Neural progenitor cell (in vitro differentiated cells): ENCODE results near the gene UGT1A3. TPM values are rescaled to one million over a fixed set of nuclear protein-coding genes. Genes with fewer than 3 reads are reported as not detected.

Experiments used
- DNase-seq: peaks from one replicate; pipeline ENCODE4 v3.0.0-alpha.2; 2016; ENCODE audit warnings: low spot score
- H2AFZ ChIP-seq: fragments of 200-600 bp; sonication (generic); replicated peaks from 2 replicates; pipeline ENCODE4 v1.6.1; 2016; ENCODE audit warnings: antibody characterized with exemption
- H3F3A ChIP-seq: fragments of 200-600 bp; sonication (generic); 2 replicates; pipeline ENCODE4 v1.6.1; 2016; ENCODE audit warnings: antibody characterized with exemption, low read depth
- H3K27ac ChIP-seq: fragments of 200-600 bp; sonication (generic); 2 replicates; pipeline ENCODE4 v1.5.1; 2016; ENCODE audit warnings: mild to moderate bottlenecking
- H3K27me3 ChIP-seq: fragments of 200-600 bp; sonication (generic); 2 replicates; pipeline ENCODE4 v1.6.1; 2016; ENCODE audit warnings: mild to moderate bottlenecking, moderate library complexity
- H3K36me3 ChIP-seq: fragments of 200-600 bp; sonication (generic); 2 replicates; pipeline ENCODE4 v1.5.1; 2016
- H3K4me1 ChIP-seq: fragments of 200-600 bp; sonication (generic); 2 replicates; pipeline ENCODE4 v1.6.1; 2016; ENCODE audit warnings: mixed run types
- H3K4me2 ChIP-seq: fragments of 200-600 bp; sonication (generic); 2 replicates; pipeline ENCODE4 v1.6.1; 2016
- H3K4me3 ChIP-seq: fragments of 200-600 bp; sonication (generic); 2 replicates; pipeline ENCODE4 v1.5.1; 2016
- H3K79me2 ChIP-seq: fragments of 200-600 bp; sonication (generic); 2 replicates; pipeline ENCODE4 v1.6.1; 2016; ENCODE audit warnings: low read depth
- H3K9ac ChIP-seq: fragments of 200-600 bp; sonication (generic); 2 replicates; pipeline ENCODE4 v1.6.1; 2016
- H3K9me3 ChIP-seq: fragments of 200-600 bp; sonication (generic); 2 replicates; pipeline ENCODE4 v1.5.1; 2016; ENCODE audit warnings: low read depth
- H4K20me1 ChIP-seq: fragments of 200-600 bp; sonication (generic); 2 replicates; pipeline ENCODE4 v1.6.1; 2016; ENCODE audit warnings: low read depth
- H3K27ac Mint-ChIP-seq: 3 replicates; pipeline ENCODE4 v1.8.0; 2021; ENCODE audit warnings: mixed read lengths
- H3K27me3 Mint-ChIP-seq: 2 replicates; pipeline ENCODE4 v1.8.0; 2022; ENCODE audit warnings: low read depth, mild to moderate bottlenecking, inconsistent platforms, moderate library complexity, mixed read lengths; ENCODE audit not compliant: insufficient read depth
- H3K36me3 Mint-ChIP-seq: 3 replicates; pipeline ENCODE4 v1.8.0; 2021; ENCODE audit warnings: mixed read lengths
- H3K4me1 Mint-ChIP-seq: 3 replicates; pipeline ENCODE4 v1.8.0; 2021; ENCODE audit warnings: mixed read lengths
- H3K4me3 Mint-ChIP-seq: 3 replicates; pipeline ENCODE4 v1.8.0; 2021; ENCODE audit warnings: mild to moderate bottlenecking, moderate library complexity, mixed read lengths
- H3K9me3 Mint-ChIP-seq: 3 replicates; pipeline ENCODE4 v1.8.0; 2020; ENCODE audit warnings: mixed read lengths
- CTCF ChIP-seq: fragments of 200-600 bp; sonication (generic); IDR thresholded peaks from 2 replicates; pipeline ENCODE4 v1.5.1; 2017; ENCODE audit warnings: antibody characterized with exemption, mild to moderate bottlenecking
- EZH2 ChIP-seq: fragments of 200-600 bp; sonication (generic); IDR thresholded peaks from 2 replicates; pipeline ENCODE4 v1.6.1; 2017; ENCODE audit warnings: antibody characterized with exemption, mild to moderate bottlenecking, moderate library complexity
- EZH2phosphoT487 ChIP-seq: fragments of 200-600 bp; sonication (generic); IDR thresholded peaks from 2 replicates; pipeline ENCODE4 v1.6.1; 2017; ENCODE audit warnings: antibody characterized with exemption
- total RNA-seq: library from RNA; depleted of rRNA; stranded (reverse); fragments of >200 nt; gene quantifications from 2 replicates; pipeline ENCODE4 v1.2.3, GENCODE V29; 2015; ENCODE audit warnings: low replicate concordance

Gene UGT1A3
- total RNA-seq, 1 donor from 2014 or later = not detected

GRCh38 chr2:233810385-233810784 lies 81.5 kb downstream of the UGT1A3 start:
- Histone ChIP-seq H3K36me3 (no peaks in the 10 kb centered on the region), H3K4me1 (no peaks in the 10 kb centered on the region), H4K20me1 (no peaks in the 10 kb centered on the region), H3K79me2 (no peaks in the 10 kb centered on the region), H3F3A (no peaks in the 10 kb centered on the region), H3K27ac (no peak overlapping the region), H3K4me2 (no peak overlapping the region), H3K27me3 (no peaks in the 10 kb centered on the region), H3K9ac (no peak overlapping the region), H2AFZ (no peak overlapping the region), H3K4me3 (no peak overlapping the region), H3K9me3 (no peaks in the 10 kb centered on the region)
- Mint-ChIP-seq H3K4me3 (no peak overlapping the region), H3K27me3 (no peaks in the 10 kb centered on the region), H3K9me3 (no peaks in the 10 kb centered on the region), H3K27ac (no peak overlapping the region), H3K4me1 (no peaks in the 10 kb centered on the region), H3K36me3 (no peaks in the 10 kb centered on the region)
- no peak for DNase-seq
- no peak for TF ChIP-seq EZH2phosphoT487
- no peak for TF ChIP-seq CTCF
- TF ChIP-seq EZH2 = no peak

GRCh38 chr2:233811087-233811486 lies 82.2 kb downstream of the UGT1A3 start:
- Histone ChIP-seq H4K20me1 (no peaks in the 10 kb centered on the region), H3K36me3 (no peaks in the 10 kb centered on the region), H3K79me2 (no peaks in the 10 kb centered on the region), H3K27me3 (no peaks in the 10 kb centered on the region), H3K4me1 (no peaks in the 10 kb centered on the region), H3F3A (no peaks in the 10 kb centered on the region), H3K9me3 (no peaks in the 10 kb centered on the region), H3K27ac (no peak overlapping the region), H3K9ac (no peak overlapping the region), H3K4me2 (no peak overlapping the region), H2AFZ (no peak overlapping the region), H3K4me3 (no peak overlapping the region)
- Mint-ChIP-seq H3K4me3 (no peak overlapping the region), H3K27me3 (no peaks in the 10 kb centered on the region), H3K9me3 (no peaks in the 10 kb centered on the region), H3K27ac (no peak overlapping the region), H3K4me1 (no peaks in the 10 kb centered on the region), H3K36me3 (no peaks in the 10 kb centered on the region)
- no peak for TF ChIP-seq EZH2phosphoT487
- TF ChIP-seq EZH2 = no peak
- TF ChIP-seq CTCF = no peak
- no peak for DNase-seq

- TF ChIP-seq CTCF = no peak
- no peak for TF ChIP-seq EZH2
- TF ChIP-seq EZH2phosphoT487 = no peak
- H4K20me1 ChIP-seq = no peaks in the 10 kb centered on the region
- no peak overlapping the region for H3K4me2 ChIP-seq
- no peak overlapping the region for H2AFZ ChIP-seq
- no peaks in the 10 kb centered on the region for H3K9me3 ChIP-seq
- no peak overlapping the region for H3K4me3 ChIP-seq
- Mint-ChIP-seq H3K4me1 (peaks cover 6% of the 10 kb centered on the region), H3K36me3 (no peaks in the 10 kb centered on the region), H3K4me3 (no peak overlapping the region), H3K27me3 (no peaks in the 10 kb centered on the region), H3K27ac (no peak overlapping the region), H3K9me3 (no peaks in the 10 kb centered on the region)
- no peak overlapping the region for H3K27ac ChIP-seq
- no peak overlapping the region for H3K9ac ChIP-seq
- no peaks in the 10 kb centered on the region for H3K36me3 ChIP-seq
- H3K79me2 ChIP-seq = no peaks in the 10 kb centered on the region
- no peaks in the 10 kb centered on the region for H3F3A ChIP-seq
- H3K27me3 ChIP-seq = no peaks in the 10 kb centered on the region
- DNase-seq = no peak
- H3K4me1 ChIP-seq = no peaks in the 10 kb centered on the region
Observed at GRCh38 chr2:233811732-233812131, 82.9 kb downstream of the UGT1A3 start.
